ENCODE results near the gene FADS3. TPM values are rescaled to one million over a fixed set of nuclear protein-coding genes. Genes with fewer than 3 reads are reported as not detected.
A peak's percentile ranks its signal among the peaks of the same experiment; 100 is the strongest.

Gene FADS3
- total RNA-seq, 1 donor from 2014 or later, result 180 TPM

DNA sequence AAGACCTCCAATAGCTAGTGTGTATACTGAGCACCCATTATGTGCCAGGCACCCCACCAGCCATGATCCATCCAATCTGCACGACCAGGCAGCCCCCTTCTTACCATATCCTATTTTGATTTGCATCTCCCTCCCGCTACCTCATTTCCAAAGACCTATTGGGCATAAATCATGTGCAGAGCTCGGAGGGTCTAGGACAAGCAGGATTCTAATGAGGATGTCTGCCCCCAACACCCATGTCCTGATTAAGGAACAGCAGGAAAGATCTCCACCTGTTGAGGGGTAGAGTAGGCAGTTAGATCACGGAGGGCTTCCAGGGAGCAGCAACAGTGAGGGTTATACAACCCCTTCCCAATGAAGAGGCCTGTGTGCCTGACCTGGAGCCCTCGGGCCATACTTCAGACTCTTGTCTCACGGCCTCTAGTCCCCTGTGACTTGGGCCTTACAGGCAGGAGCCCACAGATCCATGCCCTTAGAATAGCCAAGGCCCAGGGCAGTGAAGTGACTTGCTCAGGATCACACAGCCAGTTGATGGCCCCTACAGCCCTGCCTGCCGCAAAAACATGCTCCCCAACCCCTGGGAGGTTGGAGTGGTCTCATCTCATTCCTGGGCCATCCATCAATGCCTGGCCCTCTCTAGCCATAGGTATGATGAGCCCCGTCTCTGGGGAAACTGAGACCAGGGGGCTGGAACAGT, 22.5 kb upstream of the FADS3 start:
- DNase-seq (ENCODE audit: low read depth, low spot score), result no peak

GRCh38 chr11:61912991-61913698, 21.8 kb upstream of the FADS3 start:
- DNase-seq (ENCODE audit: low read depth, low spot score), result no peak

- no peak for DNase-seq (ENCODE audit: low read depth, low spot score)
Measured at GRCh38 chr11:61912530-61912898, 21.2 kb upstream of the FADS3 start.

GRCh38 chr11:61911701-61912529, 20.6 kb upstream of the FADS3 start:
- no peak for DNase-seq (ENCODE audit: low read depth, low spot score)

- no peak for DNase-seq (ENCODE audit: low read depth, low spot score)
Measured at GRCh38 chr11:61911128-61911700, 19.9 kb upstream of the FADS3 start.

DNA sequence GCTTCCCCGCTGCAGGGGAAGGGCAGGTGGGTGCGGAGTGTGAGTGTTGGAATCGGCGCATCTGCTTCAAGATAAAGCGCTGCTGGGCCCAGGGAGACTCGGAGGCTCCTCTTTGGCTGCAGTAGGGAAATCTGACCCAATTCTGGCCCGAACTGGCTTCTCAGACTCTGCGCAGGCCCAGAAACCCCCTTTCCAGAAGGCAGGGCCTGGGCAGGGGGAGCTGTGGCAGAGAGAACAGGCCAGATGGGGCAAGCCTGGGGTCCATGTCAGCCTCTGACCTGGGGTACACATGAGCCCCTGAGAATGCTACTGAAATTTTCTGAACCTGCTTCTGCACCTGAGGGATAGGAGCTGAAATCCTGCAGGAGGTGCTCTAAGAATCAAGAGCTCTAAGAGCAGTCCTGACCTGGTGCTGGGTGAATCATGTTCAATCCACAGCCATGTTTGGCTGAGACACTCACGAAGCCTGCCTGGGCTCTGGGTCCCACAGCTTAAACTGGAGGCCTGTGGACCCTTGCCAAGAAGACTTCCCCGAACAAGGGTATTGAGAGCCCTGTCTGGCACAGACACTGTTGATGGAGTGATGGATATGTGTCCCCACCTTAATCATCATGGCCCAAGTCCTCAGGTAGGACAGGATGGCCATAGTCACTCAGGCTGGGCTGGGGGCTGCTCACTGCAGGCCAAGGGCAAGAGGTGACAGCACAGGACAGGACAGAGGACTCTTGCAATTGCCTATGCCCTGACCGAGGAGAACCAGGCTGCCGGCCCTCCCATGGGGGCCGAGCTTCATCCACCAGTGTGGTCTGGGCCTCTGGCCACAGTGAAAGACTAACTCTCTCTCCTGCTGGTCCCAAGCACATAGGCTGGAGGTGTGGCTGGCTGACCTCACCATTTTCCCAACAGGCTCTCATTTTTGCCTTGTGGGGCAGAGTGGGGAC, 19.1 kb upstream of the FADS3 start:
- no peak for DNase-seq (ENCODE audit: low read depth, low spot score)

GRCh38 chr11:61908730-61909316, 17.5 kb upstream of the FADS3 start:
- no peak for DNase-seq (ENCODE audit: low read depth, low spot score)

DNA sequence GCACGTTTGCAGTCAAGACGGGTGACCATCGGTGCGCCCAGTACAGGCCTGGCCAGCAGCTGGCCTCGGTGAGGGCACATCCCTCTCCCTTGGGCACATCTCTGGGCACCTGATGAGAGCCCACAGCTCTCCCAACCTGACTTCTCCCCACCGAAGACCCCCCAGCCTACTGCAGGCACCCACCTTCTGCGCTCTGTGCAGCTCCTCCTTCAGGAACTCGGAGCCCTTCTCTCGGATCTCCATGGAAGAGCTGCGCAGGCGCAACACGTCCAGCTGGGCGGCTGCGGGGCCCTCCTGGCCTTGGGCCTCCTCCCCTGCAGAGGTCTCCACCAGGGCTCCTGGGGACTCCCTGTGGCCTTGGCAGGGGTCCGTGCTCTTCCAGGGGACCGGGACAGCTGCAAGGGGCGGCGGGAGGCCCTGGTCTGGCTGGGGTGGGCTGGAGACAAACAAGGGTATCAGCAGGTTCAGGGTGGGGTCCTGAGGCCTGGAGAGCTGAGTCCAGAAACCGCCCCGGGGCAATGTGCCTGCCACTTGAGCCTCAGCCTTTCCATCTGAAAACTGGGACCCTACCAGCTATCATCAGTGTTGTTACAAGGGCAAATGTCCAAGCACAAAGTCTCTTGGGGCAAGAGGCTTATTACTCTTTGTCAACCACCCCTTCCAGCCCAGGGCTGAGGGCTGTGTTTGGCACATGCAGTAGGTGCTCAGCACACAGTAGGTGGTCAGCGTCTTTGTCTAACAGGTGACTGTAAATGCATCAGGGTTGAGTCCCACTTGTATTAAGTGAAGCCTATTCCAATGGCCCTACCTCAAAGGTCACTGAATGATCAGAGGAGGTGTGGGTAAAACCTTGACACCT, 16.8 kb upstream of the FADS3 start:
- no peak for DNase-seq (ENCODE audit: low read depth, low spot score)

DNA sequence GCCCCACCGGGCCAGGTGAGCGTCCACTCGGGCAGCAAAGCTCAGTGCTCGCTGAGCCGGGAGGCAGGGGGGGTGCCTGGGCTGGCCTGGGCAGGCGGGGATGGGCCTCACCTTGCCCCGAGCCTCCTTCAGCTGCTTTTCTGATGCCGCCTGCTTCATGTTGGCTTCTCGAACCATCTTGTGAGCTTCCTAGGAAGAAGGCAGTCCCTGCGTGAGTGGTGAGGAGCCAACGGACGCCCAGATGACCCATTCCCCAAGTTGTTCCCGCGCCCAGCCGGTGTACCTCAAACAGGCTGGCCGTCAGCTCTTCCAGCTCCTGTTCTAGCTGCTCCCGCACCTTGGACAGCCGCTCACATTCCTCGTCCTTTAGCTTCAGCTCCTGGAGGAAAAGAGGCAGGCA, 15.9 kb upstream of the FADS3 start:
- DNase-seq (ENCODE audit: low read depth, low spot score), result no peak

GRCh38 chr11:61906522-61906909, 15.2 kb upstream of the FADS3 start:
- no peak for DNase-seq (ENCODE audit: low read depth, low spot score)

- no peak for DNase-seq (ENCODE audit: low read depth, low spot score)
Measured at GRCh38 chr11:61905801-61906521, 14.6 kb upstream of the FADS3 start.

DNA sequence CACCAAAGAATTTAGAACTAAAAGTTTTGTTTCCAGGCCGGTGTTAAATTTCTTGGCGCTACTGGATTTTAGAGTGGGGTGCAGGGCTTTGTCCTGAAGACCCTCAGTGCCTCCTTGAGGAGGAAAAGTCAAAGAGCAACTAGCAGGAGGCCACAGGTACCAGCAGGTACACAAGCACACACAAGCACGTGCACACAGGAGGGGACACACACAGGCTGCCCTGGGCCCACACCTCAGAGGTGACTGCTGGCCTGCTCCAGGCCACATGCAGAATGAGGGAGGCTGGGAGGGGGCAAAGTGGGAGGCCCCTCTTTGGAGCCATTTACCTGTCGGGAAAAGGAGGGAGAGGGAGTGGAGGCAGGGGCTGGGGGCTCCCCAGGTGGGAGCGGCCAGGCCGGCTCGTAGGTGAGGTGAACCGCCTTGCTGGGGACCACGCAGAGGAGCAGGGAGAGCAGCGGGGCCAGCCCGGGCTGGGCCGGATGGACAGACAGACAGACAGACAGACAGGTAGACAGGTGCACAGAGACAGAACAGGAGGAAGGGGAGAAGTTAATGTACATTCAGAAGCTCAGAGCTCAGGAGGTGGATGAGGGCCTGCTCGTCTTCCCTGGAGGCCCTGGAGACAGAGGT, 13.8 kb upstream of the FADS3 start:
- DNase-seq (ENCODE audit: low read depth, low spot score), result no peak

GRCh38 chr11:61904539-61905048, 13.2 kb upstream of the FADS3 start:
- DNase-seq (ENCODE audit: low read depth, low spot score), result no peak

GRCh38 chr11:61903845-61904244, 12.5 kb upstream of the FADS3 start:
- no peak for DNase-seq (ENCODE audit: low read depth, low spot score)

GRCh38 chr11:61902313-61902712, 11.0 kb upstream of the FADS3 start:
- DNase-seq (ENCODE audit: low read depth, low spot score), result no peak

DNA sequence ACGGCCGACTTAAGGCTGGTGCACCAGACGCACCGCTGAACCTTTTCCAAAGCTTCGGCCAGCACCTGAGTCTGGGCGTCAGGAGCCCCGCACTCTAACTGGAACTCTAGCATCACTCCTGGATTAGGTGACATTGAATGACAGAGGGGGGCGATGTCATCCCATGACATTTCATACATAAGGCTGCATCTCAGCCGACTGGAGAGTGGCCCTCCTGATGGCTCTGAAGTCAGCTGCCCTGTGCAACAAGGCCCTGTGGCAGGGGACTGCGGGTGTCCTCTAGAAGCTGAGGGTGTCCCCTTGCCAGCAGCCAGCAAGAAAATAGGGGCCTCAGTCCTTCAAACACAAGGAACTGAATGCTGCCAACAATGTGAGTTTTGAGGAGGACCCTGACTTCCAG, 10.1 kb upstream of the FADS3 start:
- DNase-seq (ENCODE audit: low read depth, low spot score), result no peak

DNA sequence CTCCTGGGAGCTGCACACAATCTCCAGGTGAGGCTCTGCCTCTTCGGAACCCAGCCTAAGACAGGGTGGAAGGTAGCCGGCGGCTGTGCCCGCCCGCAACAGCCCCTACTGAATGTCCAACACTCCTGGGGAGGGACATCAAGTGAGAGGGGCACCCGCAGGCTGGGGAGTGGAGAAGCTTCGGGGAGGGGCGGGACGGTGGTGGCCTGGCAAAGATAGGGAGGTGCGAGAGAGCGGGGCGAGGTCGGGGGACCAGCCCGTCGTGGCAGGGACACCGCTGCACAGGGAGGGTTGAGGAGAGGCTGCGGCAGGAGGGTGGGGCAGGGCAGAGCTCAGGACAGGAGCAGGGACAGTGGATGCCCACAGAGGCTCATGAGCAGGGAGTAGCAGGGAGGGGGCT, 8.9 kb upstream of the FADS3 start:
- no peak for DNase-seq (ENCODE audit: low read depth, low spot score)

DNA sequence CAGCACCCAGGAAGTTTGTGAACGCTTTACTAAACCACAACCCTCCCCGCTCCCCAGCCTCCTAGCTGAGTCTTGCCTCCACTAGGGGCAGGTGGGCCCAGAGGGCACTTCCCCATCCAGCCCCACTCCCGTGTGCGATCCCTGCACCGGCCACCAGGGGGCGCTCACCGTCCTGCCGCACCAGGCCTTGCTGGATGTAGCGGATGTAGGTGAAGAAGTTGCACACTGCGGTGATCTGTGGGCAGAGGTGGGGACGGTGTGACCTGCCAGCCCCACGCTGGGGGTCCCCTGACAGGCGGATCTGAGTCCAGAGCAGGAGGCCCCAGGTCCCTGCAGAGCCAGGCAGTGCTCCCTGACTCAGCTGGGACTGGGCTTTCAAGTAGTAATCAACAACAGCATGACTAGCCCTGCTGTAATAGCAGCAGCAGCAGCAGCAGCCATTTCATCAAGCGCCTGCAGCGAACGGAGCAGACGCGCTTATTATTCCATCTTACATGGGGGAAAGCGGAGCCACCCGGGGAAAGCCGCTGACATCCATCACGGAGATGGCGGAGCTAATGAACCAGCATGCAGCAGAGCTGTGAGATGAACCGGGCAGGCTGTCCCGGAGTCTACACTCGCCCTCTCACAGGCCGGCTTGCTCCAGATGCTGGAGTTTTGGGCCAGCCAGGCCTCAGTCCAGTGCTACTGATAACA, 7.9 kb upstream of the FADS3 start:
- peak; percentile 26 for DNase-seq (ENCODE audit: low read depth, low spot score)

Measured in pulmonary artery endothelial cell (primary cell).